ENCODE data around the gene PIP5KL1.
"Not testable (repeated sequence)": the region's sequence is repeated elsewhere in the genome, so short reads cannot be mapped to it uniquely, and the experiment has no call there.

PIP5KL1 gene

GRCh38 chr9:127886401-127886972, 44.1 kb downstream of the PIP5KL1 start:
- no peak for DNase-seq (ENCODE audit: low read depth)
- no peak overlapping the region for H3K4me3 ChIP-seq (ENCODE audit: low read depth, low read length)
- TF ChIP-seq, protein P1, sequence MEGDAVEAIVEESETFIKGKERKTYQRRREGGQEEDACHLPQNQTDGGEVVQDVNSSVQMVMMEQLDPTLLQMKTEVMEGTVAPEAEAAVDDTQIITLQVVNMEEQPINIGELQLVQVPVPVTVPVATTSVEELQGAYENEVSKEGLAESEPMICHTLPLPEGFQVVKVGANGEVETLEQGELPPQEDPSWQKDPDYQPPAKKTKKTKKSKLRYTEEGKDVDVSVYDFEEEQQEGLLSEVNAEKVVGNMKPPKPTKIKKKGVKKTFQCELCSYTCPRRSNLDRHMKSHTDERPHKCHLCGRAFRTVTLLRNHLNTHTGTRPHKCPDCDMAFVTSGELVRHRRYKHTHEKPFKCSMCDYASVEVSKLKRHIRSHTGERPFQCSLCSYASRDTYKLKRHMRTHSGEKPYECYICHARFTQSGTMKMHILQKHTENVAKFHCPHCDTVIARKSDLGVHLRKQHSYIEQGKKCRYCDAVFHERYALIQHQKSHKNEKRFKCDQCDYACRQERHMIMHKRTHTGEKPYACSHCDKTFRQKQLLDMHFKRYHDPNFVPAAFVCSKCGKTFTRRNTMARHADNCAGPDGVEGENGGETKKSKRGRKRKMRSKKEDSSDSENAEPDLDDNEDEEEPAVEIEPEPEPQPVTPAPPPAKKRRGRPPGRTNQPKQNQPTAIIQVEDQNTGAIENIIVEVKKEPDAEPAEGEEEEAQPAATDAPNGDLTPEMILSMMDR (conservative IDR thresholded peaks at IDR 0.05; ENCODE audit: low read depth, low read length), result no peak

- no peak for DNase-seq (ENCODE audit: low read depth)
- H3K4me3 ChIP-seq (ENCODE audit: low read depth, low read length), result no peak overlapping the region
- TF ChIP-seq, protein P1 (conservative IDR thresholded peaks at IDR 0.05; ENCODE audit: low read depth, low read length), result no peak
Observed at GRCh38 chr9:127885508-127886281, 44.9 kb downstream of the PIP5KL1 start.

DNA sequence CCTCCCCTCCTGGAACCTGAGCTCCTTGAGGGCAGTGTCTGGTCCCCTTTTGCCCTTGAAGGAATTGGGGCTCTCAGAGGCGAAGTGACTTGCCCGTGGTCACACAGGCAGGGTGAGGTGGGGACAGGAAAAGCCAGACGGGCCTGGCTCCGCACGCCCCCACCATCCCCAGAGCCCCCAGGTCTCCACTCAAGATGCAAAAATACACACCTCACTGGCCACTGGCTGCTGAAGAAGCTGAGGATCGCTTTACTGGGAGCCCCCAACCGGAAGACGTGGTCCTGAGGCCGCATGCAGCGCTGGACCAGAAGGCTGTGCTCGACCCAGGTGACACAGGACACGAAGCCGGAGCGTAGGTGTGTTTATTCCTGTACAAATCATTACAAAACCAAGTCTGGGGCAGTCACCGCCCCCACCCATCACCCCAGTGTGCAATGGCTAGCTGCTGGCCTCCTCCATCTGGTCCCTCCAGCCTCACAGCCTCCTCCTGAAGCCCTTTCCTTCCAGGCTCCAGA, 45.5 kb downstream of the PIP5KL1 start:
- TF ChIP-seq, protein P1 (conservative IDR thresholded peaks at IDR 0.05; ENCODE audit: low read depth, low read length), result no peak
- DNase-seq (ENCODE audit: low read depth), result no peak
- no peak overlapping the region for H3K4me3 ChIP-seq (ENCODE audit: low read depth, low read length)

- no peak for DNase-seq (ENCODE audit: low read depth)
- TF ChIP-seq, protein P1 (conservative IDR thresholded peaks at IDR 0.05; ENCODE audit: low read depth, low read length), result no peak
- no peak overlapping the region for H3K4me3 ChIP-seq (ENCODE audit: low read depth, low read length)
Observed at GRCh38 chr9:127884427-127884911, 46.1 kb downstream of the PIP5KL1 start.

GRCh38 chr9:127883959-127884358, 46.6 kb downstream of the PIP5KL1 start:
- no peak for DNase-seq (ENCODE audit: low read depth)
- no peak overlapping the region for H3K4me3 ChIP-seq (ENCODE audit: low read depth, low read length)
- TF ChIP-seq, protein P1 (conservative IDR thresholded peaks at IDR 0.05; ENCODE audit: low read depth, low read length), result no peak

- H3K4me3 ChIP-seq (ENCODE audit: low read depth, low read length); DNase-seq (ENCODE audit: low read depth): not testable (repeated sequence)
Observed at GRCh38 chr9:127881715-127882114, 48.9 kb downstream of the PIP5KL1 start.

DNA sequence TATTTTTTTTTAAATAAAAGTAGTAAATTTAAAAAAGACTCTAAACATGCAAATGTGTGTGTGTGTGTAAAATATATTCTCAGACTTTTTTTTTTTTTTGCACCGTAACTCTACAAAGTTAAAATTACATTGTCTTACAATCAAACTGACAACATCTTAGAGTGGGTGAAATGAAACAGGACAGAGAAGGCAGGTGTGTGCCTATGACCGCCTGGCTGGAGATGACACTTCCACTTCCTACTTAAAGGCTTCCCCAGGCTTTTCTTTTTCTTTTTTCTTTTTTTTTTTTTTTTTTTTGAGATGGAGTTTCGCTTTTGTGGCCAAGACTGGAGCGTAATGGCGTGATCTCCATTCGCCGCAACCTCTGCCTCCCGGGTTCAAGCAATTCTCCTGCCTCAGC, 50.4 kb downstream of the PIP5KL1 start:
- H3K4me3 ChIP-seq (ENCODE audit: low read depth, low read length), result no peak overlapping the region
- TF ChIP-seq, protein P1 (conservative IDR thresholded peaks at IDR 0.05; ENCODE audit: low read depth, low read length), result no peak
- no peak for DNase-seq (ENCODE audit: low read depth)

All from choroid plexus epithelial cell (primary cell).